HK-2 (cell line): Measurements from ENCODE around the gene CD27.
"Not testable (repeated sequence)": the region's sequence is repeated elsewhere in the genome, so short reads cannot be mapped to it uniquely, and the experiment has no call there.

ENCODE experiments used
- DNase-seq: peaks from one replicate; pipeline ENCODE4 v3.0.0-alpha.2; 2018; ENCODE audit not compliant: unreplicated experiment

The CD27 gene

DNA sequence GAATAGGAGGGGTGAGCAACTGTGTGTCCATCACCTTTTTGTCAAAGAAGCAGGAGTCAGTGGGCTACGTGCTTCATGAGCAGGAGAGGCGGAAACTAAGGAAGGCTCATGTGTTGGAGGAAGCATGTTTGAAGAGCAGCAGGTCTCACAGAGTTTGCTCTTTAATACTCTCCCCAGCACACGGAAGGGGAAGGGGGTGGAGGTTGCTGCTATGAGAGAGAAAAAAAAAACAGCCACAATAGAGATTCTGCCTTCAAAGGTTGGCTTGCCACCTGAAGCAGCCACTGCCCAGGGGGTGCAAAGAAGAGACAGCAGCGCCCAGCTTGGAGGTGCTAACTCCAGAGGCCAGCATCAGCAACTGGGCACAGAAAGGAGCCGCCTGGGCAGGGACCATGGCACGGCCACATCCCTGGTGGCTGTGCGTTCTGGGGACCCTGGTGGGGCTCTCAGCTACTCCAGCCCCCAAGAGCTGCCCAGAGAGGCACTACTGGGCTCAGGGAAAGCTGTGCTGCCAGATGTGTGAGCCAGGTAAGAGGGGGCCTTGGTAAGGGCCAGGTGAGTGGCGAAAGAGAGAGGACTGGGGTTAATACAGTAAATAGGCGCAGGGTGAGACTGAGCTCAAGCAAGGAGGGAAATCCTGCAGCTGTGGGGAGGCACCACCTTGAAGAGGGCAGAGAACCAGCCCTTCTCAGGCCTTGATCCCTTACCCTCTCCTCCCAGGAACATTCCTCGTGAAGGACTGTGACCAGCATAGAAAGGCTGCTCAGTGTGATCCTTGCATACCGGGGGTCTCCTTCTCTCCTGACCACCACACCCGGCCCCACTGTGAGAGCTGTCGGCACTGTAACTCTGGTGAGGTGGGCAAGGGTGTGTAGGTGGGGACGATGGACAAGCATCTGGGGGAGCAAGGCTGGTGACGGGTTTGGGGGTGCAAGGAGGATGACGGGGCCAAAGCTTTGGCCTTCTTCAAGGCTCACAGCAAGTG lies at the start of gene CD27:
Gene CD27 (plus strand): TSS at position 252 of the 985 bp plus-strand sequence. CDS start 141 bp downstream, at position 393.
- DNase-seq: no peak

DNA sequence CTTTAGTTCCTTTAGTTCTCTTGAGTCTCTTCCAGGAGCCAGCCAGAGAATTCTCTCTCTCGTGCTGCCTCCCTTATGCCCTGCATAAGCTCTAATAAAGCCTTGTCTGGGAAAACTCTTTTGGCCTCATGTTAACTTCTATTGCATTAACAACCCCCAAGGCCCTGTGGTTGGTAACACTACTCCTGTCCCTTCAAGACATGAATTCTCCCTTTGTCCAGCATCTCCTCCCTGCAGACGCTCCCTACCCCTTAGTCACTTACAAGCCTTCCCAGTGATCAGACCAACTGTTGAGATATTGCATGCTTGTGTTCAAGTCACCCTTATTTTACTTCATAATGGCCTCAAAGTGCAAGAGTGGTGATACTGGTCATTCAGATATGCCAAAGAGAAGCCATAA lies 48.7 kb upstream of the CD27 start:
- no peak for DNase-seq

GRCh38 chr12:6399884-6400644 lies 44.7 kb upstream of the CD27 start:
- no peak for DNase-seq

DNA sequence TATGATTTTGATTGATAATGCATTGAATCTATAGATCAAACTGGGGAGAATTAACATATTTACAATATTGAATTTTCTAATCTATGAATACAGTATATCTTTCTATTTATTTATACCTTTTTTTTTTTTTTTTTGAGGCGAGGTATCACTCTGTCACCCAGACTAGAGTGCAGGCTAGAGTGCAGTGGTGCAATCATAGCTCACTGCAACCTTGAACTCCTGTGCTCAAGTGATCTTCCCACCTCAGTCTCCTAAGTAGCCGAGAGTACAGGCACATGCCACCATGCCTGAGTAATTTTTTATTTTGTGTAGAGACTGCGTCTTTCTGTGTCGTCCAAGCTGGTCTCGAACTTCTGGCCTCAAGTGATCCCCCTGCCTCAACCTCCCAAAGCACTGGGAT lies 40.4 kb upstream of the CD27 start:
- DNase-seq: no peak

DNA sequence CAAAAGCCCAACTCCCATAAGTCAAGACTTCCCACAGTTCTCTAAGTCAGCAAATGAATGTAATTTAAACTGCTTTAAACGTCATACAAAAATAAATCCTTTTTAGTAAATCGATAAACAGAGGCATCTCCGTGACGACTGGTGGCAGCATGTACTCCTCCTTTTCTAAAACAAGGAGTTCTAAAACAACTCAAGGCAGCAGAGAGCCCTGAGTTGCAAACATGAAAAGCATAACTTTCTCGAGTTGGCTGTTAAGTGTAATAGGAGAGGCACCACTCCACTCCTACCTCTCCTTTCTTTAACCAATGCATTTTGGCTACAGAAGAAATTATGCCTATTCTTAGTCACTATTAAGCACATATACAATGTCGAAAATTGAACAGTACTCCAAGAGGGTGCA lies 38.8 kb upstream of the CD27 start:
- DNase-seq: no peak

DNA sequence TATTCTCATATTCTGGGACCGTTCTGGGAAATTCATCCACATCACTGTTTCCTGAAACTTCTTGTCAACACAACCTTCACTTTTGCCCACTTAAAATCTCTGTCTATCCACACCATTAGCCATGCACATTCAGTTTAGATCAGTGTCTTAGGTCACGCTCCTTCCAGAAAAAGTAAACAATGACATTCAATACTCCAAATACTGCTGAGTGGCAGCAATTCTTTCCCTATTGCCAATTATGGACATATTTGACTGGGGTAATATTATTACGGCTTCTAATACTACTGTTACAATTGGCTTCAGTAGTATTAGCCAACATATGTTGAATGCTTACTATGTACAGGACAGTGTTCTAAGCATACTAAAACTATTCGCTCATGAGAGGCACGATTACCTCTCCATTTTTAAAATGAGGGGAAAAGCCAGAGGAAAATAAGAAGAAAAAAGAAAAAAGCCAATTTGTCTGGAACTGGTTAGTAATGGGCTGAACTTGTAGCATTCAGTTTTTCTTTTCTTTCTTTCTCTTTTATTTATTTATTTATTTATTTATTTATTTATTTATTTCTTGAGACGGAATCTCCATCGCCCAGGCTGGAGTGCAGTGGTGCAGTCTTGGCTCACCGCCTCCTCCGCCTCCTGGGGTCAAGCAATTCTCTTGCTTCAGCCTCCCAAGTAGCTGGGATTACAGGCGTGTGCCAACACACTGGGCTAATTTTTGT lies 37.4 kb upstream of the CD27 start:
- no peak for DNase-seq

DNA sequence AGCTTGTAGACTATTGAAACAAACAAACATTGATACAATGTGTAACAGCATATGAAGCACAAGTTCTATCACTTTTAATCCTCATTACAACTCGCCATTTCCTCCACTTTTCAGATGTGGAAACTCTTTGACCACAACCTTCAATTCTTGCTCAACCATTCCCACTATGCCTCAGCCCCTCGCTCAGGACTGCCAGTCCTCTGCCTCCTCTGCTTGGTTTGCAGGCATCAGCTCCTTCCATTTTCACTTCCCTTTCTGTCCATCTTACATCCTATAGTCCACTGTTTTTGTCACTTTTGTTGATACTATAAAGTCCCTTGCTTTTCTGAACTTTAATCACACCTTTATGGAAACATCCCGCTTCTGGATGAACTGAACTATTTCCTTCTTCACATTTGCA lies 28.2 kb upstream of the CD27 start:
- DNase-seq: no peak

DNA sequence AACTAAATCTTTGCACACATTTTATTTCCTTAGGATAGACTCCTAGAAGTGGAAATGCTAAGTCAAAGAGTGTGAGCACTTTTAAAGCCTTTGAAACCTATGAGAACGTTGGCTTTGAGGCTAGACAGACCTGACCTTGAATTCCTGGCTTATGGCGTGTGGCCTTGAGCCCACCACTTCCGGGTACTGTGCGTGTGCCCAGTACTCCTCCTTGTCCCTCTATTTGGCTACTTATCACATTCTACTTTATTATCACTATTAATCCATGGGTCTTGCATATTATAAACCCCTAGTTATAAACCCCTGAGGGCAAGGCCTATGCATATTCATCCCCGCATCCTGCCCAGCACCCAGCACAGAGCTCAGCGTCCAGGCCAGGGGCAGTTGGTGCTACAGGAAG lies 26.0 kb upstream of the CD27 start:
- DNase-seq: no peak

GRCh38 chr12:6420364-6420763 lies 24.4 kb upstream of the CD27 start:
- no peak for DNase-seq

DNA sequence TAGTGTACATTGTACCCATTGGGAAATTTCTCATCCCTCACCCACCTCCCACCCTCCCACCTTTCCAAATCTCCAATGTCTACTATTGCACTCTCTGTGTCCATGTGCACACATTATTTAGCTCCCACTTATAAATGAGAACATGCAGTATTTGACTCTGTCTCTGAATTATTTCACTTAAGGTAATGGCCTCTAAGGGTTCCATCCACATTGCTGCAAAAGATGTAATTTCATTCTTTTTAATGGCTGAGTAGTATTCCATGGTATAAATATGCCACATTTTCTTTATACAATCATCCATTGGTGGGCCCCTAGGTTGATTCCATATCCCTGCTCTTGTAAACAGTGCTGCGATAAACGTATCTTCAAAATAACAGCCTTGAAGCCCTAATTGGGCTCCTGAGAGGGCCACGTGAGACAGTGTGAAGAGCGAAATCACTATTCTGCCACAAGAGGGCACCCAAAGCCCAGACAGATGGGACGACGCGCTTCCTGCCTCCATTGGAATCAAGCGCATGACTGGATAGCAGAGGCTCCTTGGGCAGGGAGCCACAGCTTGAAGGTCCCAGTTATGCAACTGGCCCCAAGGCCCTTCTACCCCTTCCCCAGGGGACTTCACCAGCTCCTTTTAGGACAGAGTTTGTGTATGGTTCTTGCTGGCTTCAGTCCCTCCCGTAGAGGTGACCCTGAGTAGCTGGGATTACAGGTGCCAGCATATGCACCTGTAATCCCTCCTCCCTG lies 21.3 kb upstream of the CD27 start:
- DNase-seq: peak; percentile 74

GRCh38 chr12:6424008-6424347 lies 20.8 kb upstream of the CD27 start:
- no peak for DNase-seq

DNA sequence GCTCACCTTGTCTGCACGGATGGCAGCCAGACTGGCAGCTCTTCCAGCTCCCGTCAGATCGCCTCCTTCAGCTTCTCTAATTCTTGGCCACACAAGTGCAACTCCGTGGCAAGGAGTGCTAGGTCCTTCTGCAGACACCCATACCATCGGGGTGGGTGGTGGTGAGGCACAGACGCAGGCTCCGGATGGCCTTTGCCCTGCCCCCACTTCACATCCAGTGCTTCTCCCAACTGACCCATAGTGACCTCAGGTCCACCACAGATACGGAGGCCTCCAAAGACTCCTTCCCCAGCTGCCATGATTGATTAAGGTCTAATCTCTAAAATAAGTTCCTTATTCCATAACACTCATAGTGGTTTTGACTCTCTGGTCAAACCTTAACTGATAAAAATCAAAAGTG lies 19.9 kb upstream of the CD27 start:
- no peak for DNase-seq

DNA sequence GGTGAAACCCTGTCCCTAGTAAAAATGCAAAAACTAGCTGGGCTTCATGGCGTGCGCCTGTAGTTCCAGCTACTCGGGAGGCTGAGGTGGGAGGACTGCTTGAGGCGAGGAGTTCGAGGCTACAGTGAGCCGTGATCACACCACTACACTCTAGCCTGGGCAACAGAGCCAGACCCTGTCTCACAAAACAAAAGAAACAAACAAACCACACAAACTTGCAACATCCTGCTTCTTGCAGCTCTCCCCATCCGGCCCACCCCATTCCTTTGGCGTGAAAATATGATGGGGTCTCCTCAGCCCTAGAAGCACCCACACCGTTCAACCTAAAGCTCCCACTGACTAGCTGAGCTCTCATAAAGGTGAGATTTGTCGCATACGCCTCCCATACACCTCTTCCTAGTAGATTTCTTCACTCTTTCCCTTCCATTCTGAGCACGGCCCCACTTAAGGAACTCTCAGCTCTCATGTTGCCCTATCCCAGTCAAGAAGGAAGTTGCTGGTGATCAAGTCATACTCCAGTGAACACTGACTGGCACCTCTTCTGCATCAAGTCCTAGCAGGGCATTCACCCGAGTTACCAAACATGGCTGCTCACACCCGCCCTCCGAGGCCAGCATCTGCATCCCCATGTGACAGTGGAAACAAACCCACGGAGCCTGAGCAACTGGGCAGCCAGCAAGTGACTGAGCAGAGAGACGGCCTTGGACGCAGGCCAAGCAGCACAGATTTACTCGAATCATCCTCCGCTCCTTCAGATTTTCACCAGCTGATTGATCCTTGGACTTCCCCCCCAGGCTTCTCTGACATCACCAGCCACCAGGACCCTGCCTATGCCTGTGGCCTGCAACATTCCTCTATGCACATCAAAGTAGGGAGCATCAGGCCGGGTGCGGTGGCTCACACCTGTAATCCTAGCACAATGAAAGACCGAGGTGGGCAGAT lies 18.9 kb upstream of the CD27 start:
- DNase-seq: no peak

DNA sequence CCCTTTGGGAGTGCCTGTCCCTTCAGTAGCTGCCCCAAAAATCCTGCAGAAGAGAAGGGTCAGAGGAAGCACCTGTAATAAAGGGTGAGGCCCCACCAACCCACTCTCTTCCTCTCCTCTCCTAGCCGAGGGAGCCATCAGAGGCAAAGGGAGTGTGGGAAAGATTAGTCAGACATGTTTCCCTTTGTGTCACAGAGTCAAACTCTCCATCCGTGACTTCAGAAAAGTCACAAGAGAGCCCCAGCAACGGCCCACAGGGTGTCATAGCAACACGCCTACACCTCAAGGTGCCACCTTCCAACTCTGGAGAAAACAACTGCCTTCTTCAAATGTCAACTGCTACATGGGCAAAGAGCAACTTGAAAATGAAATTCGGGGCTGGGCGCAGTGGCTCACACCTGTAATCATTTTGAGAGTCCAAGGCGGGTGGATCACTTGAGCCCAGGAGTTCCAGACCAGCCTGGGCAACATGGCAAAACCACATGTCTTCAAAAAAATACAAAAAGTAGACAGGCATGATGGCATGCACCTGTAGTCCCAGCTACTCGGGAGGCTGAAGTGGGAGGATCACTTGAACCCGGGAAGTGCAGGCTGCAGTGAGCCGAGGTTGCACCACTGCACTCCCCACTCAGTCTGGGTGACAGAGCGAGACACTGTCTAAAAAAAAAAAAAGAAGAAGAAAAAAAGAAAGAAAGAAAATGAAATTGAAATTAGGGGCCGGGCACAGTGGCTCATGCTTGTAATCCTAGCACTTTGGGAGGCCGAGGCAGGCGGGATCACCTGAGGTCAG lies 17.7 kb upstream of the CD27 start:
- no peak for DNase-seq

DNA sequence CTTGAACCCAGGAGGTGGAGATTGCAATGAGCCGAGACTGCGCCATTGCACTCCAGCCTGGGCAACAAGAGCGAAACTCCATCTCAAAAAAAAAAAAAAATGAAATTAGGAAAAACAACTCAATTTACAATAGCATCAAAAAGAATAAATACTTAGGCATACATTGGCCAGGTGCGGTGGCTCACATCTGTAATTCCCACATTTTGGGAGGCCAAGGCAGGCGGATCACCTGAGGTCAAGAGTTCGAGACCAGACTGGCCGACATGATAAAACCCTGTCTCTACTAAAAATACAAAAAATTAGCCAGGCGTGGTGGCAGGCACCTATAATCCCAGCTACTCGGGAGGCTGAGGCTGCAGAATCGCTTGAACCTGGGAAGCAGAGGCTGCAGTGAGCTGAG lies 17.0 kb upstream of the CD27 start:
- DNase-seq: not testable (repeated sequence)

- DNase-seq: no peak
Observed at GRCh38 chr12:6428326-6428725, 16.4 kb upstream of the CD27 start.

- peak; percentile 41 for DNase-seq
Observed at GRCh38 chr12:6430124-6430989, 14.4 kb upstream of the CD27 start.

GRCh38 chr12:6432991-6433390 lies 11.8 kb upstream of the CD27 start:
- DNase-seq: no peak
